ENCODE results near the gene SPAG7.

SPAG7 gene, protein sequence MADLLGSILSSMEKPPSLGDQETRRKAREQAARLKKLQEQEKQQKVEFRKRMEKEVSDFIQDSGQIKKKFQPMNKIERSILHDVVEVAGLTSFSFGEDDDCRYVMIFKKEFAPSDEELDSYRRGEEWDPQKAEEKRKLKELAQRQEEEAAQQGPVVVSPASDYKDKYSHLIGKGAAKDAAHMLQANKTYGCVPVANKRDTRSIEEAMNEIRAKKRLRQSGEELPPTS

DNA sequence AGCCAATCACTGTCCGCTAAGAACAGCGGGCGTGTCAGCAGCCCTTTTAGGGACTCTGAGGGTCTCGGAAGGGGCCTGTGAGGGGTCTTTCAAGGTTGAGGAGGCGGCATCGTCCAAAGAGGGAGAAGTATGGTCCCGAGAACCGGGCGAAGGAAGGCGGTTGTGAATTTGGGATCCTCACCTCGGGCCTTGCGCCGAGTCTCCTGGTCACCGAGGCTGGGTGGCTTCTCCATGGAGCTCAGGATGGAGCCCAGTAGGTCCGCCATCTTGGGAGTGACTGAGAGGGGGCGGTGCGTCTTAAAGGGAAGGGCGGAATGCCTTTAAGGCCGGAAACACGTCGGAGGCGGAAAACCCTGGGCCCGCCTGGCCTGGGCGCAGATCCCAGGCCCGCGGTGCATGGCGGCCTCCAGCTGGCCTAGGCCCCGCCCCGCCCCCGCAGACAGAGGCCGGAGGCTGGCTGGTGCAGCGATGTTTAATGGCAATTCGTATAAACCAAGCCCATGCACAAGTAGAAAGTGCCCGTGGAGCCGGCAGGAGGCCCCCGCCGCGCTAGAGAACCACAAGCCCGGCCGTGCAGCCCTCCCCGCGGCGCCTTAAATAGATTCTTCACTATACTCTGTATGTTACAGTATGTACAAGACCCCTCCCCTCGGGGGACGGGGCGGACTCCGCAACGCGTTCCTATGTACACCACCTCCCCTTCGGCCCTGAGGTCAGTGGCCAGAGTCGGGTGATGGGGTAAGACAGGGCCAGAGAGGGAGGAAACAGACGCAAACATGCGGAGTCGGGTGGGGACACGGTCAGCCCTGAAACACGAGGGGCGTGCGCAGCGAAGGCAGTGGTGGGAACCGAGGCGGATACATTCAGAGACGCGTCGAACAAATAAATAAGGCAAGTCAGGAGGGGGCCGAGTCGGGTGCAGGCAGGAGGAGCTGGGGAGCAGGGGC is at the start of gene SPAG7:
Gene SPAG7, minus strand, starts transcription at position 279 of the 947 bp plus-strand sequence. Its CDS starts 13 bp downstream, at position 266.
- peak; percentile 48 for DNase-seq

- no peak for DNase-seq
Observed at GRCh38 chr17:5014357-5014756, 46.7 kb upstream of the SPAG7 start.

GRCh38 chr17:5011928-5012327 is 44.3 kb upstream of the SPAG7 start:
- DNase-seq = no peak

DNA sequence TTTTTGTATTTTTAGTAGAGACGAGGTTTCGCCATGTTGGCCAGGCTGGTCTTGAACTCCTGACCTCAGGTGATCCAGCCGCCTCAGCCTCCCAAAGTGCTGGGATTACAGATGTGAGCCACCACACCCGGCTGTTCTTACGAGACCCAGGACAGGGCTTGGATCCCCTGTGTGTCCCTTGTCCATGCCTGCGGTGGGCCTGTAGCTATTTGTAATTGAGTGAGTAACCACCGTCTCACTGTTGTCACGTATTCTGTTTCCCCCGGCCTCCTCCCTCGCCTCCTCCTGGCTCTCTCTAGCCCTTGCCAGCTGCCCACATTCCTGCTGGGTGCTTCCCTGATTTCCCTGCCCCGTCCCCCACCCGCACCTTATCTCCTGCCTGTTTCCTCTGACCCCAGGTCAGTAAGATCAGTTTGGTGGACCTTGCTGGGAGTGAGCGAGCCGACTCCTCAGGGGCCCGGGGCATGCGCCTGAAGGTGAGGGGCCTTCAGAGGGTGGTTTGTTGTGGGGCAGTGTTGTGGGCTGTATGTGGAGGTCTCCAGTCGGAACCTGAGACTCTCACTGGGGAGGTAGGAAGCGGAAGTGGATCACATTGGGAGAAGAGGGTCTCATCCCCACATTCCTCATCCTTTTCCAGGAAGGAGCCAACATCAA is 35.7 kb upstream of the SPAG7 start:
- no peak for DNase-seq

- DNase-seq = no peak
Observed at GRCh38 chr17:5002121-5002788, 34.6 kb upstream of the SPAG7 start.

DNA sequence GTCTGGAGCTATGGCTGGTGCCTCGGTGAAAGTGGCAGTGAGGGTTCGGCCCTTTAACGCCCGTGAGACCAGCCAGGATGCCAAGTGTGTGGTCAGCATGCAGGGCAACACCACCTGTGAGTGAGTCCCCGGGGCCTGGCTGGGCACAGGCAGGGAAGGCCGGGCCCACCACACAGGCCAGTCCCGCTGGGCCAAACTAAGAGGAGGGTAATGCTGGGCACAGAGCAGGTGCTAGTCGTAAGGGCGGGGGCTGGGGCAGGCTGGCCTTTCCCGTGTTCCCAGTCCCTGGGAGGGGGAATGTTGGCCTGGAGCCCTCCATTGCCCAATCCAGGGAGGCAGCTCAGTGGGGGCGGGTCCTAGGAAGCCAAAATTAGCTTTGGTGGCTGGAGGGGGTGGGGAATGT is 32.6 kb upstream of the SPAG7 start:
- DNase-seq = no peak

DNA sequence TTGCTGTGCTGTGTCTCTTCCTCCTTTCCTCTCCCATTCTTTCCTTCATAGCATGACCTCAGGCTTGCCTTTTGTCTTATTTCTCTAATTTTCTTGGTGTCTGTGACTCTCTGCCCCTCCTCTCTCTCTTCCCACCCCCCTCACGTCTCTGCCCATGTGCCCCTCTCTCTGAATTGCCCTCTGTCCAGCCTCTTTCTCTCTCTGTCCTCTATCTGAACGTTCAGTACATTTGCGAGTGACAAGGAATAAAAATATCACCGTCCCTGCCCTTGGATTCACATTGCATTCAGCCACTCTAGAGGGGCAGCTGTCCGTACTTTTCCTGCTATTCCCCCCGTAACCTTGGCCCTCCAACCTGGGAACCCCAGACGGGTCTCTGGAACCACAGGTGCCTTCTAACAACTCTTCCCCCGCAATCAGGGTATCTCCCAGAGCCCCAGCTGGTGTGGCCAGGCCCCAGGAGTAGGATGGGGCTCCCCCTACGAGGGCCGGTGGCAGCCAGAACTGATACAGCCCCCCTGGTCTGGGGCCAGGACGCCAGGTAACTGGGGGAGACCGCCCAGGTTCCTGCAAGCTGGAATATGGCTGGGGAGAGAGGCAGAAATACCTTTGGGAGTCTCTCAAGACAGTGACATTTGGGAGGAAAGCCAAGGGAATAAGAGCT is 31.9 kb upstream of the SPAG7 start:
- no peak for DNase-seq

- DNase-seq = no peak
Observed at GRCh38 chr17:4998732-4999429, 31.3 kb upstream of the SPAG7 start.

DNA sequence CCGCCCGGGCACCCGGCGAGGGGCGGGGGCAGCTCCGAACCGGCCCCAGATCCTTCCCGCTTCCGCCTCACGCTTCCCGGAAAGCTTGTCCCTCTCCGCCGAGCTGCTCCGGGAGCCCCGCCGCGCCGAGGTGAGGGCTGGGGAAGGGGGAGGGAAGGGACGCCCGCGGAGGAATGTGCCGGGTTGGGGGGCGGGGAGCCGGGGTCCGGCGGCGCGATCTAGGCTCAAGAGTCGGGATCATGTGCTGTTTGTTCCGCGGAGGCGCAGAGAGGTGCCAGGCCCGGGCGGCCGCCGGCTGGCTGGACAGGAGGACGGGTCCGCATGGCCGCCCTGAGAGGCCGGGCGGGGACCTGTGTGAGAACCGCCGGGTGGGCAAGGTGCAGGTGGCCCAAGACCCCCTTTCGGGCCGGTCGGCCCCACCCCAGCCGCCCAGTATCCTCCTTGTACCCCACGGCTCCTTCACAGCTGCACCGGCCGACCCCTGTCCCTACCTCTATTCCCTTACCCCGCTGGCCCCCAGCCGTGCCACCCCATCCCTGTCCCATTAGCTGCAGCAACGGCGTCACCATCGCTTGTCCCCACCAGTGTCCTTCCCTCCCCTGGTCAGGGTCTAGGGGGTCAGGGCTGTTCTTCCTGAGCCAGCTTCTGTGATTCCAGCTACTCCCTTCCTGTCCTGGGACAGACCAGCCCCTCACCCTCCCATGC is 30.6 kb upstream of the SPAG7 start:
- DNase-seq = no peak

DNA sequence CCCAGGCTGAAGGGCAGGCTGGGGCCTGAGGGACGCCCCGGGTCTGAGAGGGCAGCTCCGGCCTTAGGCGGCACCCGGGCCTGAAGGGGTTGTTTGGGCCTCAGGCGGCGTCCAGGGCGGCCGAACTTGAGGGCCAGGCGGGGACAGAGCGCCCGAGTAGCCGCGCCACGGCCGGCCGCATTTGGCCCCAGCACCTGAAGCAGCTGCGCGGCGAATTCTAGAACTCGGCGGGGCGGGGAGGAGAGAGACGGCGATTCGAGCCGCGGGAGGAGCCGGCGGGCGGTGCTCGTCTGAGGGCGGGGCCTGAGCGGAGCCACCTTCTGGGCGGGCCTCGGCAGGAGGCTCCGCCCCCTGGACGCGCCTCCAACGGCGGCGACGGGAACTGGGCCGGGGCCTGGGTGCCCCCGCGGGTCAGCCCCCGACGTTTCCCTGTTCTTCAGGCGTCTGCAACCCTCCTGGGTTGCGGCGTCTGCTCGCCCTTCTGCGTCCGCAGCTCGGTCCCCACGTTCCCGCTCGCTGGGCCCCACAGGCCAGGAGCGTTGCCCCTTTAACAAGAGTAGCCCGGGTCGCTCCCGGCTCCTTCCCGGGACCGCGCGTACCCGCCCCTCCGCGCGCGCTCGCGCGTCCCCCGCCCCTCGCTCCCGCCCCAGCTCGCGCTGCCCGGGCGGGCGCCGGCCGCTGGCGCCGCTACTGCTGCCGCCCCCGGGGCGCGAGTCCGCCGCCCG is 29.8 kb upstream of the SPAG7 start, which contains the start of the genes INCA1 and KIF1C:
Gene INCA1, minus strand, starts transcription at position 221 of the 725 bp plus-strand sequence. CDS start 3,085 bp downstream, outside the sequence.
Gene KIF1C, plus strand, starts transcription at position 649 of the 725 bp plus-strand sequence. CDS start 2,297 bp downstream, outside the sequence.
- DNase-seq = no peak

DNA sequence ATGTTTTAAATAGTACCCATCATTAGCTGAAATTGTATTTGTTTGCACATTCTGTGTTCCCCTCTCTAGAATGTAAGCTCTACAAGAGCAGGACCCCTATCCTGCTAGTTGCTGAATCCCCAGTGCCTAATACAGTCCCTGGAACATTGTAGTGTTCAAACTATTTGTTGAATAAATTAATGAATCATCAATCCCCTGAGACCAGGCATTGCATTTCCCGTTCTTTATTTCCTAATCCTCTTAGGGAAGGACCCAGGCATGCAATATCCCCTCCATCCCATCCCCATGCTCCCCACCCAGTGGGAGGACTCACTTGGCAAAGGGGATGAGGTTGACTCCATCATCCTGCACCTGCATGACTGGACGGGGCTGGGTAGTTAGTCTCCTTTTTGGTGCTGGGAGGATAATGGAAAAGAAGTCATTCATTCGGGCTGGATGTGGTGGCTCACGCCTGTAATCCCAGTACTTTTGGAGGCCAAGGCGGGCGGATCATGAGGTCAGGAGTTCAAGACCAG is 26.5 kb upstream of the SPAG7 start:
- no peak for DNase-seq

GRCh38 chr17:4987767-4988567 is 20.4 kb upstream of the SPAG7 start:
- DNase-seq = no peak

GRCh38 chr17:4986951-4987766 is 19.5 kb upstream of the SPAG7 start, which contains the start of gene CAMTA2:
Gene CAMTA2 (minus strand): TSS chr17:4987675. CDS start chr17:4986222, 1,453 bp downstream.
- DNase-seq = peak; percentile 7

GRCh38 chr17:4986403-4986802 is 18.8 kb upstream of the SPAG7 start:
- DNase-seq = no peak

DNA sequence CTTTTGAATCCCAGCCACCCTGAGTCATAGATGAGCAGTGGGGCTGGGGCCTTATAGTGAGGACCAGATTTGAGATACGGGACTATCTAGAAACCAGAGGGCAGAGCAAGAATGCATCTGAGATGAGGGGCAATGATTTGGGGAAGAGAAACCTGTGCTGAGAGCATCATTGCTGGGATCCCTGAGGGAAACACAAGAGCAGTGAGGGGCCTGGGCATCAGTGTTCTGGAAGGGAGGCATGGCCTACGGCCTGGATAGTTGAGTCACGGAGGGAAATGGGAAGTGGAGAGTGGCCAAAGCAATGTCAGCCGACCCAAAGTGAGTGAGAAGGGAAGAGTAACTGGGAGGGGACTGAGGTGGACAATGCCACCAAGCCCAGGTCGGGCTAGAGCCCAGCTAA is 14.7 kb upstream of the SPAG7 start:
- DNase-seq = no peak

DNA sequence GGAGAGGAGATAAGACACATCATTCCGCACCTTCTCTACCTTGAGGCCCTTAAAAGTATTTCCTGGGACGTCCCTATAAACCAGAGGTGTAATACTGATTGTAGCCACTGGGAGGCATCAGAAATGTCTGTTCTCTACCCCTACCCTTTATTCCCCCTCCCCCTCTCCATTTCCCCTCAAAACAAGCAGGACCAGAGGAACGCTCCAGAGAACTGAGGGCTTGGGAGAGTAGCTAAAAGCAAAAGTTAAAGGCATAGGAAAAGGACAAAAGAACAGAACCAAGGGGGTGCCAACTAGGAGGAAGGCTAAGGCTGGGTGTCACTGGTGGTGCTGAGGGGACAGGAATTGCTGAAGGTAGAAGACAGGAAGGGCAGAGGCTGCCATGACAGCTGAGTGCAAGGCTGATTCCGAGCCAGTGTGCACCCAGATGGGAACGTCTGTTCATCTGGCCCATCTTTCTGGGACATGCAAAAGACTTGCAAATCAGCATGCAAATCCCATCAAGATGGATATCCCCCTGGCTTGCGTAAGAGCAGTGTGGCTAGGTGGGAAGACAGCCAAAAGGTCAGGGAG is 13.1 kb upstream of the SPAG7 start:
- peak; percentile 2 for DNase-seq

GRCh38 chr17:4978726-4979125 is 11.1 kb upstream of the SPAG7 start:
- no peak for DNase-seq
